ENCODE measurements around the gene PTPN9. TPM values are rescaled to one million over a fixed set of nuclear protein-coding genes. Genes with fewer than 3 reads are reported as not detected.

The PTPN9 gene
- total and polyA plus RNA-seq, 4 donors = 7.1 to 32.4 (median 19.9) TPM

DNA sequence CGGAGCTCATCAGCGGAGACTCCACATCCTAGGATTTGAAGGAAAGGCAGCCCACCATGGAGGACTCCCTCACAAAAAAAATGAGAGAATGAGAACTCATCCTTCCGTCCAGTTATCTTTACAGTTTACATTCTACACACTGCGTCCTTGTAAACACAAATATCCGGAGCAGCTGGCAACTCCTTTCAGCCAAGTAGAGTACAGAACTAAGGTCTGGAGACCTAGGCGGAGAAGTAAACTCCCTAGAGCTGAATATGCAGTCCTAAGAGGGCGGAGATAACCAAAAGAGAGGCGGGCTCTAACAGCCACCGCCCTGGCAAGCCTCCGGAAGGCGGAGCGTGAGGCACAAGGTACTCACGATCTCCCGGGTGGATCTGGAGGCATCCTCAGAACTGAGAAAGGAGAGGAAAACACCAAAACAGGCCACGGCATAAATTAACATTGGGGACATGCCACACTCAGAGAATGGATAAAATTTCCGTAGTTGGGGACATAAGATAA lies 126.7 kb downstream of the PTPN9 start:
- peaks cover 0 to 3% (median 0%) of the 10 kb centered on the region in 4 donors for H3K36me3 ChIP-seq (ENCODE audit: control insufficient read depth in 4 of 4, insufficient read depth in 4 of 4, low read length in 4 of 4)
- peaks cover 0 to 33% (median 7%) of the 10 kb centered on the region in 5 donors for H3K4me1 ChIP-seq (ENCODE audit: control insufficient read depth in 5 of 5, insufficient read depth in 5 of 5, low read length in 5 of 5)
- H3K9me3 ChIP-seq (ENCODE audit: control insufficient read depth in 4 of 4, insufficient read depth in 3 of 4, low read length in 3 of 4) = no peaks in the 10 kb centered on the region
- peak overlapping the region; percentile 81 to 96 for H3K9ac ChIP-seq (ENCODE audit: insufficient read depth in 1 of 2, low read length in 2 of 2)
- WGBS, 2 donors = 0% methylated on average over 16 of the region's 16 CpGs
- TF ChIP-seq, protein P1, sequence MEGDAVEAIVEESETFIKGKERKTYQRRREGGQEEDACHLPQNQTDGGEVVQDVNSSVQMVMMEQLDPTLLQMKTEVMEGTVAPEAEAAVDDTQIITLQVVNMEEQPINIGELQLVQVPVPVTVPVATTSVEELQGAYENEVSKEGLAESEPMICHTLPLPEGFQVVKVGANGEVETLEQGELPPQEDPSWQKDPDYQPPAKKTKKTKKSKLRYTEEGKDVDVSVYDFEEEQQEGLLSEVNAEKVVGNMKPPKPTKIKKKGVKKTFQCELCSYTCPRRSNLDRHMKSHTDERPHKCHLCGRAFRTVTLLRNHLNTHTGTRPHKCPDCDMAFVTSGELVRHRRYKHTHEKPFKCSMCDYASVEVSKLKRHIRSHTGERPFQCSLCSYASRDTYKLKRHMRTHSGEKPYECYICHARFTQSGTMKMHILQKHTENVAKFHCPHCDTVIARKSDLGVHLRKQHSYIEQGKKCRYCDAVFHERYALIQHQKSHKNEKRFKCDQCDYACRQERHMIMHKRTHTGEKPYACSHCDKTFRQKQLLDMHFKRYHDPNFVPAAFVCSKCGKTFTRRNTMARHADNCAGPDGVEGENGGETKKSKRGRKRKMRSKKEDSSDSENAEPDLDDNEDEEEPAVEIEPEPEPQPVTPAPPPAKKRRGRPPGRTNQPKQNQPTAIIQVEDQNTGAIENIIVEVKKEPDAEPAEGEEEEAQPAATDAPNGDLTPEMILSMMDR (IDR thresholded peaks at IDR 0.05; ENCODE audit: control extremely low read depth, extremely low read depth) = no peak
- H3K4me3 ChIP-seq = peak overlapping the region; percentile 59
- peak overlapping the region; percentile 90 to 97 for H3K27ac ChIP-seq (ENCODE audit: low read depth in 1 of 2, low read length in 1 of 2)
- peak; percentile 84 to 92 (median 91) for DNase-seq
- ATAC-seq (ENCODE audit: insufficient read depth, low FRiP score) = no peak
- H3K27me3 ChIP-seq (ENCODE audit: control insufficient read depth in 3 of 3, insufficient read depth in 3 of 3, low read length in 2 of 3) = no peaks in the 10 kb centered on the region

DNA sequence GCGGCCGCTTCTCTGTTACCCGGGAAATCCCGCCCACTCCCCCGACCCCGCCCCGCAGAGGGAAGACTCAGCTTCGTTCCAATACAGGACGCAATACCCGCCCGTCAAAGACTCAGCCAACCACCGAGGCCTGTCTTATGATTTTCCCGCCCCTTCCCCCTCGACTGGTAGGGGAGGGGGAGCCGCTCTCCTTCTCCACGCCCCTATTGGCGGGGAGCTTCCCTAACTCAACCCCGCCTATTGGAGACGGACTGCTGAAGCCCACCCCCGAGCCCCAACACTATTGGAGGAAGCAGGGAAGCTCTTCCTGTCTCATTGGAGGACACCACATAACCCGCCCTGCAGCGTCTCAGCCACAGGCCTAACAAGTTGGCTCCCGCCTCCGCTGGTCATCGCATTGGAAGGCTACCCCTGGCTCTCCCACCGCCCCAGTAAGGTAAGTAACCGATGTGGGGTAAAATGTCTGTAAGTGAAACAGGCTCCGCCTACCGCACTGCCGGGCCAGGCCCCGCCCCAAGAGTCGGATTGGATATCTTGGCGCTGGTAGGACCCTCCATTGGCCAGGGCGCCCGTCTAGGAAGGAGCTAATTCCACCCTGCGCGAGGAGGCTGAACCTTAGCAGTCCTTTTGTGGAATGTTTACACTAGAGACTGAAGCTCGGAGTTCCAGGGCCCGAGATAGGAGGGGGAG lies 127.3 kb downstream of the PTPN9 start, which contains the start of gene SIN3A:
Gene SIN3A (minus strand): TSS at position 17 of the 690 bp plus-strand sequence. CDS start 21,315 bp downstream, outside the sequence.
- TF ChIP-seq, protein P1 (IDR thresholded peaks at IDR 0.05; ENCODE audit: control extremely low read depth, extremely low read depth) = no peak
- peak; percentile 100 for DNase-seq
- Histone ChIP-seq H3K27ac (ENCODE audit: low read depth in 1 of 2, low read length in 1 of 2) (peak within 1 kb of the TSS; percentile 98 to 99), H3K4me1 (ENCODE audit: control insufficient read depth in 5 of 5, insufficient read depth in 5 of 5, low read length in 5 of 5) (peaks cover 0 to 32% (median 7%) of the 10 kb centered on the region in 5 donors), H3K9me3 (ENCODE audit: control insufficient read depth in 4 of 4, insufficient read depth in 3 of 4, low read length in 3 of 4) (no peaks in the 10 kb centered on the region), H3K4me3 (peak within 1 kb of the TSS; percentile 86), H3K27me3 (ENCODE audit: control insufficient read depth in 3 of 3, insufficient read depth in 3 of 3, low read length in 2 of 3) (no peaks in the 10 kb centered on the region), H3K9ac (ENCODE audit: insufficient read depth in 1 of 2, low read length in 2 of 2) (peak within 1 kb of the TSS; percentile 81 to 96), H3K36me3 (ENCODE audit: control insufficient read depth in 4 of 4, insufficient read depth in 4 of 4, low read length in 4 of 4) (peaks cover 0 to 3% (median 0%) of the 10 kb centered on the region in 4 donors)
- WGBS, 2 donors = 0% methylated on average over 36 to 39 of the region's 39 CpGs
- peak; percentile 65 for ATAC-seq (ENCODE audit: insufficient read depth, low FRiP score)

DNA sequence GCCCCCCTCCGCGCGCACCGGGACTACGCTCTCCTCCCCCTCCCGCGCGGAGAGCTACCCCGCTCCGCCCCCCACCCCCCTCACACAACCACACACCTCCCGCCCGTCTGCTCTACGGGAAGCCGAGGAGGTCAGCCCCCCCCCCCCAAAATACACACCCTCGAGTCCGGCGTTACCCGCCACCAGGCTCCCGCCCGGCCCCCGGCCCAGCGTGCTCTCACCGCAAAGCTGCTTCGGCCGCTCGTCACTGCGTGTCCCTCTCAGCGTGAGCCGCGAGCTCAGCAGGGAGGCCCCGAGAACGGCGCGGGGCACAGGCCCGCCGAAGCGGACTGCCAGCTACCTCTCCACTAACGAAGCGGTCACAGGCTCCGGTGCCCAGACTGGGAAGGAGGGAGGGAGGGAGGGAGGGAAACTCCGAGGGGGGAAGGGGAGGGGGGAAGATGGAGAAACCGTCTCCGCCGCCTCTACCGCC lies 127.9 kb downstream of the PTPN9 start:
- DNase-seq (no peak), ATAC-seq (ENCODE audit: insufficient read depth, low FRiP score) (no peak)
- no peaks in the 10 kb centered on the region for H3K27me3 ChIP-seq (ENCODE audit: control insufficient read depth in 3 of 3, insufficient read depth in 3 of 3, low read length in 2 of 3)
- H3K4me1 ChIP-seq (ENCODE audit: control insufficient read depth in 5 of 5, insufficient read depth in 5 of 5, low read length in 5 of 5) = peaks cover 0 to 27% (median 7%) of the 10 kb centered on the region in 5 donors
- 1% methylated on average over 28 to 45 of the region's 45 CpGs for WGBS, 2 donors
- H3K36me3 ChIP-seq (ENCODE audit: control insufficient read depth in 4 of 4, insufficient read depth in 4 of 4, low read length in 4 of 4) = peaks cover 0 to 3% (median 0%) of the 10 kb centered on the region in 4 donors
- no peaks in the 10 kb centered on the region for H3K9me3 ChIP-seq (ENCODE audit: control insufficient read depth in 4 of 4, insufficient read depth in 3 of 4, low read length in 3 of 4)
- H3K9ac ChIP-seq (ENCODE audit: insufficient read depth in 1 of 2, low read length in 2 of 2) = peak overlapping the region in 1 of 2 donors; percentile 52
- peak overlapping the region; percentile 86 for H3K4me3 ChIP-seq
- H3K27ac ChIP-seq (ENCODE audit: low read depth in 1 of 2, low read length in 1 of 2) = peak overlapping the region; percentile 98 to 99
- TF ChIP-seq, protein P1 (IDR thresholded peaks at IDR 0.05; ENCODE audit: control extremely low read depth, extremely low read depth) = no peak

Data from lung (tissue), 12 donors.